HepG2 (cell line): ENCODE results near the gene DNAJC11. TPM values are rescaled to one million over a fixed set of nuclear protein-coding genes. Genes with fewer than 3 reads are reported as not detected.

Source experiments
- CBX1 ChIP-seq: IDR thresholded peaks from one replicate; pipeline ENCODE4 v1.6.1; 2016; ENCODE audit warnings: antibody characterized with exemption, low read depth
- DPF2 ChIP-seq: sonication (generic); formaldehyde crosslinking; IDR thresholded peaks from 2 replicates; pipeline ENCODE4 v1.4.0; 2020; ENCODE audit warnings: mild to moderate bottlenecking, low read depth, missing genetic modification reagents, borderline replicate concordance
- ETV5 ChIP-seq: IDR thresholded peaks from 2 replicates; pipeline ENCODE4 v1.6.1; 2018; ENCODE audit warnings: missing biosample characterization, missing genetic modification reagents, inconsistent platforms, borderline replicate concordance
- NAIF1 ChIP-seq: sonication (generic); formaldehyde crosslinking; IDR thresholded peaks from 2 replicates; pipeline ENCODE4 v1.5.0; 2020; ENCODE audit warnings: mild to moderate bottlenecking, missing genetic modification reagents, borderline replicate concordance
- PAWR ChIP-seq: sonication (generic); formaldehyde crosslinking; IDR thresholded peaks from 2 replicates; pipeline ENCODE4 v1.4.0; 2020; ENCODE audit warnings: missing genetic modification reagents, mild to moderate bottlenecking, borderline replicate concordance
- RBFOX2 ChIP-seq: fragments of 200-400 bp; formaldehyde crosslinking; IDR thresholded peaks from 2 replicates; pipeline ENCODE4 v1.6.1; 2017; ENCODE audit warnings: low read depth, mild to moderate bottlenecking, low read length
- ZNF20 ChIP-seq: sonication (generic); formaldehyde crosslinking; IDR thresholded peaks from 2 replicates; pipeline ENCODE4 v1.4.0; 2020; ENCODE audit warnings: mild to moderate bottlenecking, moderate library complexity, missing genetic modification reagents
- ZNF430 ChIP-seq: sonication (generic); formaldehyde crosslinking; IDR thresholded peaks from 2 replicates; pipeline ENCODE4 v1.9.0; 2021; ENCODE audit warnings: mild to moderate bottlenecking, missing genetic modification reagents
- ZNF543 ChIP-seq: sonication (generic); formaldehyde crosslinking; IDR thresholded peaks from 2 replicates; pipeline ENCODE4 v1.4.0; 2020; ENCODE audit warnings: mild to moderate bottlenecking, missing genetic modification reagents
- ZNF800 ChIP-seq: sonication (generic); formaldehyde crosslinking; IDR thresholded peaks from 2 replicates; pipeline ENCODE4 v1.4.0; 2020; ENCODE audit warnings: missing genetic modification reagents
- polyA plus RNA-seq, 8 experiments: library from polyadenylated mRNA; depleted of rRNA in 3 of 8; stranded (reverse) in 7 of 8; unstranded in 1 of 8; fragments of >200 nt; fragmentation: Illumina TruSeq in 4 of 8; extraction: Trizol in 4 of 8; gene quantifications; 2 replicates each; pipeline versions ENCODE4 v1.2.1 to v1.2.3, GENCODE V29; 2011 to 2016; ENCODE audit warnings: low read depth in 4 of 8, missing spikeins in 1 of 8, mixed read lengths in 1 of 8; ENCODE audit not compliant: insufficient read depth in 1 of 8
- total RNA-seq, 5 experiments: library from RNA; depleted of rRNA; stranded (reverse); fragments of >200 nt; fragmentation: Illumina TruSeq; extraction: Trizol; gene quantifications; 2 replicates each; pipeline ENCODE4 v1.2.3, GENCODE V29; 2016; ENCODE audit warnings: low read depth in 1 of 5
- TF ChIP-seq, protein P1 (sequence below): sonication (generic); formaldehyde crosslinking; IDR thresholded peaks from 2 replicates; pipeline ENCODE4 v1.4.0; 2020; ENCODE audit warnings: mild to moderate bottlenecking, missing genetic modification reagents
- TF ChIP-seq, protein P2 (sequence below): IDR thresholded peaks from 2 replicates; pipeline ENCODE4 v1.6.1; 2018; ENCODE audit warnings: missing genetic modification reagents
- TF ChIP-seq, protein P3 (sequence below): sonication (generic); formaldehyde crosslinking; IDR thresholded peaks from 2 replicates; pipeline ENCODE4 v1.4.0; 2020; ENCODE audit warnings: missing genetic modification reagents, borderline replicate concordance

Gene DNAJC11
- total and polyA plus RNA-seq, 2 of the 13 experiments (the other 11 are each of a cell fraction or from before 2014, with no cell fraction given) = 25.1 to 47.6 TPM

DNA sequence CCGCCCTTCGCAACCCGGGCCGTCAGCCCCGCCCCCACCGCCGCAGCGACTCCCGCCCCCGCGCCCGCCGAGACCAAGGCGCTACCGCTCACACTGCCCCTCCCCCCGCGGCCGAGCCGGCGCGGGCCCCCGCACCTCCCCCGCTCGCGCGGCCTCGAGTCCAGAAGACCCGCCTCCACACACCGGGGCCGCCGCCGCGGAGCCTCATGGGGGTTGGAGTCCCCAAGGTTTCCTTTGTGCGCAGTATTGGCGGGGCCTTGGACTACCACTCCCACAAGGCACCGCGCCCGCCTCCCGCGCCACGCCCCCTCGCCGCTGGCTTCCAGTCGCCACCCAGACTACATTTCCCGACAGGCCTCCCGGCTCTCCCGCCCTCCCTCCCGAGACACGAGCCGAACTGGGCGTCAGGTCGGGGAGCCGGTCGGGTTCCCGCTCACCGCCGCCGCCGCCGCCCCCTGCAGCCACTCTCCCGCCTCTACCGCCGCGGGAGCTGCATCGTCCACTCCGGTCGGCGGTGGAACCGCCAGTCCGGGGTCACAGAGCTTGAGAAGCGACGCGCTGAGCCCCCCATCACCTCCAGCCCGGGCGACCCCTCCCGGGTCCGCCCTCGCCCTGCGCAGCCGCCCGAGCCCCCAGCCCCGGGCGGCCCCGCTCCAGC is 88.1 kb downstream of the DNAJC11 start, which contains the start of gene PHF13 (continued):
- TF ChIP-seq, protein P1, sequence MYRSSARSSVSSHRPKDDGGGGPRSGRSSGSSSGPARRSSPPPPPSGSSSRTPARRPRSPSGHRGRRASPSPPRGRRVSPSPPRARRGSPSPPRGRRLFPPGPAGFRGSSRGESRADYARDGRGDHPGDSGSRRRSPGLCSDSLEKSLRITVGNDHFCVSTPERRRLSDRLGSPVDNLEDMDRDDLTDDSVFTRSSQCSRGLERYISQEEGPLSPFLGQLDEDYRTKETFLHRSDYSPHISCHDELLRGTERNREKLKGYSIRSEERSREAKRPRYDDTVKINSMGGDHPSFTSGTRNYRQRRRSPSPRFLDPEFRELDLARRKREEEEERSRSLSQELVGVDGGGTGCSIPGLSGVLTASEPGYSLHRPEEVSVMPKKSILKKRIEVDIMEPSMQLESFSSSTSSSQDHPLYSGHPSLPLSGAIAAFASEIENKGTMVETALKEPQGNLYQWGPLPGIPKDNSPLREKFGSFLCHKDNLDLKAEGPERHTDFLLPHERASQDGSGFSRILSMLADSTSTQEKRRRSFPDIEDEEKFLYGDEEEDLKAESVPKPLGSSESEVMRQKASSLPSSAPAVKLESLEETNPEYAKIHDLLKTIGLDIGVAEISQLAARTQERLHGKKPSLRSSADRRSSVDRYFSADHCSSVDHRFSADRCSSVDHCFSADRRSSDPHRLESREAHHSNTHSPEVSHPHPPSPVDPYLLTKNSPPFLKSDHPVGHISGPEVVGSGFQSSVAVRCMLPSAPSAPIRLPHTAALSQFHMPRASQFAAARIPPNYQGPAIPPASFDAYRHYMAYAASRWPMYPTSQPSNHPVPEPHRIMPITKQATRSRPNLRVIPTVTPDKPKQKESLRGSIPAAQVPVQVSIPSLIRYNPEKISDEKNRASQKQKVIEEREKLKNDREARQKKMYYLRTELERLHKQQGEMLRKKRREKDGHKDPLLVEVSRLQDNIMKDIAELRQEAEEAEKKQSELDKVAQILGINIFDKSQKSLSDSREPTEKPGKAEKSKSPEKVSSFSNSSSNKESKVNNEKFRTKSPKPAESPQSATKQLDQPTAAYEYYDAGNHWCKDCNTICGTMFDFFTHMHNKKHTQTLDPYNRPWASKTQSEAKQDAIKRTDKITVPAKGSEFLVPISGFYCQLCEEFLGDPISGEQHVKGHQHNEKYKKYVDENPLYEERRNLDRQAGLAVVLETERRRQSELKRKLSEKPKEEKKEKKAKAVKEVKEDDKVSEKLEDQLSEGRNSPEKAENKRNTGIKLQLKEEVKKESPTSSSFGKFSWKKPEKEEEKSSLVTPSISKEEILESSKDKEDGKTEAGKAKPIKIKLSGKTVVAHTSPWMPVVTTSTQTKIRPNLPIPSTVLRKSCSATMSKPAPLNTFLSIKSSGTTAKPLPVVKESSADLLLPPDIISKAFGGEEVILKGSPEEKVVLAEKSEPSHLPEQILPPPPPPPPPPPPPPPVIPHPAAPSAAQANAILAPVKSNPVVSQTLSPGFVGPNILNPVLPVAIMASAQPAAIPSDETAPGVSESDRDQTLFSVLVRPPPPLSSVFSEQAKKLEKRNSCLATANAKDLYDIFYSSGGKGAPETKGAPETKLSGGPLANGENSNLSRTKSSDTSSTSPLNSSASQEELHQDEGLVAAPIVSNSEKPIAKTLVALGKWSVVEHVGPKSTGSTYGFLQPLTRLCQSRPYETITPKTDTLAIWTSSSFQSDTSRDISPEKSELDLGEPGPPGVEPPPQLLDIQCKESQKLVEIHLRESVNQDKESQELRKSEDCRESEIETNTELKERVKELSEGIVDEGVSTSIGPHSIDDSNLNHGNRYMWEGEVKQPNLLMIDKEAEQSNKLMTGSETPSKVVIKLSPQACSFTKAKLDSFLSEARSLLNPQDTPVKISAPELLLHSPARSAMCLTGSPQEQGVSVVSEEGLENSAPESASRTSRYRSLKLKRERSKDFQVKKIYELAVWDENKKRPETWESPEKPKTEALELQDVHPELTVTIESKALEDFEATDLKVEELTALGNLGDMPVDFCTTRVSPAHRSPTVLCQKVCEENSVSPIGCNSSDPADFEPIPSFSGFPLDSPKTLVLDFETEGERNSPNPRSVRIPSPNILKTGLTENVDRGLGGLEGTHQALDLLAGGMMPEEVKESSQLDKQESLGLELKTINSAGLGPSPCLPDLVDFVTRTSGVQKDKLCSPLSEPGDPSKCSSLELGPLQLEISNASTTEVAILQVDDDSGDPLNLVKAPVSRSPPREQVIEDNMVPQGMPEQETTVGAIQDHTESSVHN (CRISPR knock-in tag) = no peak
- TF ChIP-seq, protein P2, sequence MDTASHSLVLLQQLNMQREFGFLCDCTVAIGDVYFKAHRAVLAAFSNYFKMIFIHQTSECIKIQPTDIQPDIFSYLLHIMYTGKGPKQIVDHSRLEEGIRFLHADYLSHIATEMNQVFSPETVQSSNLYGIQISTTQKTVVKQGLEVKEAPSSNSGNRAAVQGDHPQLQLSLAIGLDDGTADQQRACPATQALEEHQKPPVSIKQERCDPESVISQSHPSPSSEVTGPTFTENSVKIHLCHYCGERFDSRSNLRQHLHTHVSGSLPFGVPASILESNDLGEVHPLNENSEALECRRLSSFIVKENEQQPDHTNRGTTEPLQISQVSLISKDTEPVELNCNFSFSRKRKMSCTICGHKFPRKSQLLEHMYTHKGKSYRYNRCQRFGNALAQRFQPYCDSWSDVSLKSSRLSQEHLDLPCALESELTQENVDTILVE = peak; percentile 89
- TF ChIP-seq, protein P3, sequence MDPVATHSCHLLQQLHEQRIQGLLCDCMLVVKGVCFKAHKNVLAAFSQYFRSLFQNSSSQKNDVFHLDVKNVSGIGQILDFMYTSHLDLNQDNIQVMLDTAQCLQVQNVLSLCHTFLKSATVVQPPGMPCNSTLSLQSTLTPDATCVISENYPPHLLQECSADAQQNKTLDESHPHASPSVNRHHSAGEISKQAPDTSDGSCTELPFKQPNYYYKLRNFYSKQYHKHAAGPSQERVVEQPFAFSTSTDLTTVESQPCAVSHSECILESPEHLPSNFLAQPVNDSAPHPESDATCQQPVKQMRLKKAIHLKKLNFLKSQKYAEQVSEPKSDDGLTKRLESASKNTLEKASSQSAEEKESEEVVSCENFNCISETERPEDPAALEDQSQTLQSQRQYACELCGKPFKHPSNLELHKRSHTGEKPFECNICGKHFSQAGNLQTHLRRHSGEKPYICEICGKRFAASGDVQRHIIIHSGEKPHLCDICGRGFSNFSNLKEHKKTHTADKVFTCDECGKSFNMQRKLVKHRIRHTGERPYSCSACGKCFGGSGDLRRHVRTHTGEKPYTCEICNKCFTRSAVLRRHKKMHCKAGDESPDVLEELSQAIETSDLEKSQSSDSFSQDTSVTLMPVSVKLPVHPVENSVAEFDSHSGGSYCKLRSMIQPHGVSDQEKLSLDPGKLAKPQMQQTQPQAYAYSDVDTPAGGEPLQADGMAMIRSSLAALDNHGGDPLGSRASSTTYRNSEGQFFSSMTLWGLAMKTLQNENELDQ (CRISPR knock-in tag) = no peak
- TF ChIP-seq CBX1 = peak; percentile 29
- TF ChIP-seq NAIF1 (CRISPR knock-in tag) = no peak
- 0 out of 2 replicates have a peak, but pooled peaks have one; percentile 11 for TF ChIP-seq ZNF430
- no peak for TF ChIP-seq ETV5 (CRISPR knock-in tag)
- TF ChIP-seq ZNF20 = no peak
- no peak for TF ChIP-seq DPF2
- TF ChIP-seq RBFOX2 = peak; percentile 67
- TF ChIP-seq ZNF543 (CRISPR knock-in tag) = no peak
- TF ChIP-seq PAWR (CRISPR knock-in tag) = no peak
- no peak for TF ChIP-seq ZNF800
